H1 (cell line): ENCODE results near the gene MT1F. TPM values are rescaled to one million over a fixed set of nuclear protein-coding genes. Genes with fewer than 3 reads are reported as not detected.
A peak's percentile ranks its signal among the peaks of the same experiment; 100 is the strongest.

Experiments used
- CTCF ChIA-PET: fragments of 300-600 bp; sonication (Branson Sonifier 250); formaldehyde crosslinking; loops from one replicate; lab custom pipeline; 2021; ENCODE audit not compliant: partially characterized antibody; lab: Charles Lee
- POLR2A ChIA-PET: fragments of 300-600 bp; sonication (Branson Sonifier 250); formaldehyde crosslinking; loops from one replicate; lab custom pipeline; 2021; ENCODE audit warnings: inconsistent platforms; ENCODE audit not compliant: partially characterized antibody; lab: Charles Lee
- DNase-seq, 2 experiments: peaks; one replicate each; pipeline versions ENCODE4 v3.0.0 to v3.0.0-alpha.2; 2010 to 2022; ENCODE audit warnings: low spot score in 2 of 2, low read depth in 1 of 2, mixed read lengths in 1 of 2
- FAIRE-seq: peaks from 2 replicates; lab custom pipeline; 2011; peaks lifted over from hg19 to GRCh38; lab: Jason Lieb, UNC
- H2AFZ ChIP-seq: 2 replicates; pipeline ENCODE4 v1.8.1; 2012; ENCODE audit warnings: low read length, inconsistent platforms
- H2AK5ac ChIP-seq: 2 replicates; pipeline ENCODE4 v1.6.1; 2013; ENCODE audit warnings: low read depth, low read length
- H2BK120ac ChIP-seq: replicated peaks from 2 replicates; pipeline ENCODE3; 2013; ENCODE audit warnings: low read depth, low read length, inconsistent platforms
- H2BK12ac ChIP-seq: 2 replicates; pipeline ENCODE4 v1.6.1; 2013; ENCODE audit warnings: low read depth, low read length
- H2BK15ac ChIP-seq: 2 replicates; pipeline ENCODE4 v1.6.1; 2013; ENCODE audit warnings: low read length
- H2BK20ac ChIP-seq: 2 replicates; pipeline ENCODE4 v1.6.1; 2013; ENCODE audit warnings: low read length
- H2BK5ac ChIP-seq: 2 replicates; pipeline ENCODE4 v1.6.1; 2013; ENCODE audit warnings: low read depth, low read length
- H3K14ac ChIP-seq: 2 replicates; pipeline ENCODE4 v1.6.1; 2013; ENCODE audit warnings: inconsistent platforms; ENCODE audit not compliant: insufficient read length
- H3K18ac ChIP-seq: 2 replicates; pipeline ENCODE4 v1.6.1; 2013; ENCODE audit warnings: low read length; ENCODE audit errors: extremely low read depth
- H3K23ac ChIP-seq: 2 replicates; pipeline ENCODE4 v1.6.1; 2013; ENCODE audit warnings: inconsistent platforms; ENCODE audit not compliant: insufficient read length
- H3K23me2 ChIP-seq: 2 replicates; pipeline ENCODE4 v1.6.1; 2013; ENCODE audit warnings: low read depth, low read length
- H3K27ac ChIP-seq: 2 replicates; pipeline ENCODE4 v1.6.1; 2011; ENCODE audit warnings: low read depth, low read length, inconsistent platforms
- H3K27me3 ChIP-seq, 4 experiments: replicated peaks in 1 of 4; 1 replicate in 1 of 4; 2 replicates in 3 of 4; pipeline versions ENCODE4 v1.6.1 to v1.8.1; 2011 to 2013; ENCODE audit warnings: low read length in 3 of 4, mild to moderate bottlenecking in 3 of 4, inconsistent platforms in 2 of 4, mixed read lengths in 2 of 4, moderate library complexity in 1 of 4; ENCODE audit not compliant: control insufficient read depth in 3 of 4, insufficient read depth in 3 of 4; ENCODE audit errors: extremely low read depth in 1 of 4
- H3K36me3 ChIP-seq, 4 experiments: 2 replicates each; pipeline versions ENCODE4 v1.6.1 to v1.8.1; 2011 to 2013; ENCODE audit warnings: mild to moderate bottlenecking in 4 of 4, low read length in 3 of 4, moderate library complexity in 2 of 4, control low read depth in 1 of 4, inconsistent platforms in 1 of 4; ENCODE audit not compliant: insufficient read depth in 4 of 4, control insufficient read depth in 2 of 4
- H3K4ac ChIP-seq: replicated peaks from 2 replicates; pipeline ENCODE3; 2013; ENCODE audit warnings: low read length, low read depth, mixed read lengths, inconsistent platforms; ENCODE audit not compliant: insufficient read length
- H3K4me1 ChIP-seq, 4 experiments: replicated peaks in 1 of 4; 1 replicate in 1 of 4; 2 replicates in 3 of 4; pipeline versions ENCODE4 v1.6.1 to v1.8.1; 2011 to 2013; ENCODE audit warnings: low read length in 3 of 4, inconsistent platforms in 2 of 4, mixed read lengths in 1 of 4; ENCODE audit not compliant: insufficient read depth in 4 of 4, control insufficient read depth in 3 of 4
- H3K4me2 ChIP-seq, 2 experiments: 2 replicates each; pipeline versions ENCODE4 v1.6.1 to v1.8.1; 2011 to 2013; ENCODE audit warnings: low read depth in 2 of 2, low read length in 2 of 2, control low read depth in 1 of 2, inconsistent platforms in 1 of 2, mild to moderate bottlenecking in 1 of 2; ENCODE audit not compliant: insufficient read depth in 1 of 2
- H3K4me3 ChIP-seq, 4 experiments: fragments of 200-600, 300-600 bp in 1 of 4; sonication (generic), shearing (Covaris generic), sonication (Bioruptor Twin) in 1 of 4; 2 replicates each; pipeline versions ENCODE4 v1.5.1 to v1.8.1; 2011 to 2016; ENCODE audit warnings: low read length in 4 of 4, low read depth in 3 of 4, control low read depth in 2 of 4, inconsistent platforms in 2 of 4, mild to moderate bottlenecking in 2 of 4, mixed read lengths in 1 of 4, moderate library complexity in 1 of 4; ENCODE audit not compliant: insufficient read depth in 2 of 4; ENCODE audit errors: extremely low read depth in 1 of 4
- H3K56ac ChIP-seq: replicated peaks from 2 replicates; pipeline ENCODE3; 2013; ENCODE audit warnings: low read depth, mild to moderate bottlenecking, mixed read lengths, low read length, inconsistent platforms; ENCODE audit not compliant: insufficient read length
- H3K79me1 ChIP-seq: 2 replicates; pipeline ENCODE4 v1.6.1; 2013; ENCODE audit warnings: low read depth, low read length, control low read depth
- H3K79me2 ChIP-seq, 2 experiments: 2 replicates each; pipeline versions ENCODE4 v1.6.1 to v1.8.1; 2012 to 2013; ENCODE audit warnings: low read length in 2 of 2, mild to moderate bottlenecking in 2 of 2, inconsistent platforms in 1 of 2; ENCODE audit not compliant: insufficient read depth in 2 of 2, control insufficient read depth in 1 of 2
- H3K9ac ChIP-seq, 4 experiments: replicated peaks in 1 of 4; 1 replicate in 1 of 4; 2 replicates in 3 of 4; pipeline versions ENCODE4 v1.6.1 to v1.8.1; 2011 to 2013; ENCODE audit warnings: low read depth in 3 of 4, low read length in 3 of 4, control low read depth in 2 of 4, mild to moderate bottlenecking in 2 of 4, moderate library complexity in 2 of 4, inconsistent platforms in 1 of 4; ENCODE audit errors: extremely low read depth in 1 of 4
- H3K9me3 ChIP-seq, 2 experiments: 2 replicates each; pipeline versions ENCODE4 v1.6.1 to v1.8.1; 2012 to 2013; ENCODE audit warnings: mild to moderate bottlenecking in 2 of 2, moderate library complexity in 2 of 2, control low read depth in 1 of 2, inconsistent platforms in 1 of 2, low read depth in 1 of 2, low read length in 1 of 2, mixed read lengths in 1 of 2; ENCODE audit not compliant: insufficient read depth in 2 of 2
- H4K20me1 ChIP-seq, 2 experiments: replicated peaks in 1 of 2; 2 replicates each; pipeline versions ENCODE3 to v1.8.1; 2011 to 2013; ENCODE audit warnings: inconsistent platforms in 2 of 2, low read length in 2 of 2, mild to moderate bottlenecking in 1 of 2; ENCODE audit not compliant: insufficient read depth in 2 of 2, control insufficient read depth in 1 of 2
- H4K5ac ChIP-seq: 2 replicates; pipeline ENCODE4 v1.6.1; 2013; ENCODE audit warnings: low read length, low read depth, mixed read lengths, inconsistent platforms; ENCODE audit not compliant: insufficient read length
- H4K8ac ChIP-seq: 2 replicates; pipeline ENCODE4 v1.8.0; 2013; ENCODE audit warnings: mild to moderate bottlenecking, moderate library complexity, low read length, inconsistent platforms; ENCODE audit not compliant: insufficient read depth; ENCODE audit errors: extremely low read depth
- H4K91ac ChIP-seq: replicated peaks from 2 replicates; pipeline ENCODE3; 2013; ENCODE audit warnings: low read length, mixed read lengths, inconsistent platforms; ENCODE audit not compliant: insufficient read length
- CEBPB ChIP-seq: IDR thresholded peaks from 2 replicates; pipeline ENCODE4 v1.6.1; 2012; ENCODE audit warnings: low read depth, low read length
- EGR1 ChIP-seq: IDR thresholded peaks from 2 replicates; pipeline ENCODE4 v1.6.1; 2011; ENCODE audit warnings: low read depth, low read length, borderline replicate concordance
- GTF2F1 ChIP-seq: IDR thresholded peaks from 2 replicates; pipeline ENCODE4 v1.6.1; 2012; ENCODE audit warnings: low read depth, low read length, improper control_type of control experiment, borderline replicate concordance
- KDM4A ChIP-seq: IDR thresholded peaks from one replicate; pipeline ENCODE4 v1.7.1; 2012; ENCODE audit warnings: low read depth, mild to moderate bottlenecking, moderate library complexity, low read length, inconsistent platforms; ENCODE audit not compliant: severe bottlenecking
- NRF1 ChIP-seq: IDR thresholded peaks from 2 replicates; pipeline ENCODE4 v1.6.1; 2011; ENCODE audit warnings: mild to moderate bottlenecking, low read depth, low read length, improper control_type of control experiment
- TEAD4 ChIP-seq: IDR thresholded peaks from 2 replicates; pipeline ENCODE4 v1.6.1; 2012; ENCODE audit warnings: low read depth, low read length, inconsistent platforms, mixed read lengths
- WGBS, 2 experiments: shearing (Covaris generic) in 1 of 2; methylation state at CpG; one replicate each; pipeline versions ENCODE4 v1.1.6 to v1.1.7; 2013 to 2015; ENCODE audit warnings: low lambda C conversion rate in 2 of 2, mixed read lengths in 2 of 2, inconsistent platforms in 1 of 2, low coverage in 1 of 2, missing lambda C conversion rate in 1 of 2; ENCODE audit not compliant: insufficient replicate concordance in 2 of 2, insufficient coverage in 1 of 2, insufficient read length in 1 of 2; ENCODE audit errors: extremely low coverage in 1 of 2, missing lambda C conversion rate in 1 of 2; 5-methylcytosine and 5-hydroxymethylcytosine counted together
- polyA plus RNA-seq, 7 experiments: library from polyadenylated mRNA; depleted of rRNA in 3 of 7; stranded (reverse) in 5 of 7; unstranded in 2 of 7; fragments of >200 nt in 5 of 7; fragments of 200-250 nt in 2 of 7; gene quantifications; 1 replicate in 5 of 7; 2 replicates in 1 of 7; 4 replicates in 1 of 7; pipeline versions ENCODE4 v1.2.1 to v1.2.3, GENCODE V29; 2011 to 2013; ENCODE audit warnings: missing spikeins in 2 of 7, mixed read lengths in 2 of 7
- total RNA-seq: library from RNA; stranded (reverse); fragmentation: NEBNext Ultra II Directional; extraction: Animal tissue kit (Norgen Biotek cat#: 25700); gene quantifications from 2 replicates; pipeline ENCODE4 v1.2.1, GENCODE V29; 2021
- TF ChIP-seq, protein P1 (sequence below): IDR thresholded peaks from 2 replicates; pipeline ENCODE4 v1.6.1; 2011; ENCODE audit warnings: low read length, improper control_type of control experiment
- TF ChIP-seq, protein P2 (sequence below): IDR thresholded peaks from 2 replicates; pipeline ENCODE4 v1.6.1; 2012; ENCODE audit warnings: inconsistent platforms

MT1F gene
- total and polyA plus RNA-seq, 2 of the 8 experiments (the other 6 are each of a cell fraction or from before 2014, with no cell fraction given): 5.9 to 20.8 TPM

DNA sequence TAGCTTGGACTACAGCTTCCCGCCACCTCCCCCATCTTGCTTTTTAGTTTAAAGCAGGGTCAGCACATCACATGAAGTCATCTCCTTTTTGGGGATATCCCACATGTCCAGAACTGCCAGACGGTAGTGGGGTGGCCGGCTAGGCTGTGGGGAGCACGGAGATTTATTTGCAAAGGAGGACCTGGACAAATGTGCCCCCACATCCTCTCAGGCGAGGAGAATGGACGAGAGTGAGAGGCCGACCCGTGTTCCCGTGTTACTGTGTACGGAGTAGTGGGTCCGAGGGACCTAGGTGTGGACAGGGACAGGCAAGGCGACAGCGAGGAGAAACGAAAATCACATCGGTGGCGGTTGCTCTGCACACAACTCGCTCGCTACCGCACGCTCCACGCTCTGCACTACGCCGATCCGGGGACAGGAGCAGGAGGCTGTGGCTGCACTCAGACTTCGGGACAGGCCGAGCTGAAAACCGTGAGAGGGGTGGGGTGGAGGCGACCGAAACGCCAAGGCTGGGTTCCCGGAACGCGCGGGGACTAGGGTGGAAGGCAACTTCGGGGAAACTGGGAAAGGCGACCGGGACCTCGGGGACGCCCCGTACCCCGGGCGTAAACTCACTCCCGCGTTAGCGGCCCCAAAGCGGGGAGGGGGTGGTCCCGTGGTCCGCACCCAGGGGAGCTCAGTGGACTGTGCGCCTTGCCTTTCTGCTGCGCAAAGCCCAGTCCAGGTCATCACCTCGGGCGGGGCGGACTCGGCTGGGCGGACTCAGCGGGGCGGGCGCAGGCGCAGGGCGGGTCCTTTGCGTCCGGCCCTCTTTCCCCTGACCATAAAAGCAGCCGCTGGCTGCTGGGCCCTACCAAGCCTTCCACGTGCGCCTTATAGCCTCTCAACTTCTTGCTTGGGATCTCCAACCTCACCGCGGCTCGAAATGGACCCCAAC, 19.7 kb upstream of the MT1F start, which contains the start of gene MT1A:
Gene MT1A (plus strand): TSS at position 853 of the 937 bp plus-strand sequence. CDS start 73 bp downstream, at position 926.
- no peaks in the 10 kb centered on the region for H3K79me2 ChIP-seq
- H3K23me2 ChIP-seq: peaks cover 7% of the 10 kb centered on the region
- H3K4me2 ChIP-seq: peak within 1 kb of the TSS; percentile 73 to 85
- H3K14ac ChIP-seq: no peak within 1 kb of the TSS
- H3K27ac ChIP-seq: no peak within 1 kb of the TSS
- H4K20me1 ChIP-seq: peaks cover 9 to 34% of the 10 kb centered on the region in 2 experiments
- H2BK120ac ChIP-seq: no peak within 1 kb of the TSS
- no peak within 1 kb of the TSS for H3K9ac ChIP-seq
- H4K5ac ChIP-seq: no peak within 1 kb of the TSS
- no peak within 1 kb of the TSS for H3K56ac ChIP-seq
- H3K9me3 ChIP-seq: no peaks in the 10 kb centered on the region
- H2BK20ac ChIP-seq: no peak within 1 kb of the TSS
- peak within 1 kb of the TSS; percentile 7 to 56 (median 27); a peak in 6 of 8 replicates for H3K4me3 ChIP-seq
- peaks cover 90 to 100% (median 99%) of the 10 kb centered on the region in 4 experiments for H3K27me3 ChIP-seq
- no peaks in the 10 kb centered on the region for H3K79me1 ChIP-seq
- H2AFZ ChIP-seq: peak within 1 kb of the TSS; percentile 83; the same call in 1 of the 2 replicates
- peak within 1 kb of the TSS; percentile 6 for H4K91ac ChIP-seq
- CTCF ChIA-PET: interaction anchor here (1.1 to 3.6 kb wide), 7 partner anchors 9 to 61 kb away, joined by 3 to 14 read pairs (median 5); partner anchors contain the start of genes MT1E and MT1H
- H4K8ac ChIP-seq: no peak within 1 kb of the TSS
- peak within 1 kb of the TSS; percentile 78; the same call in 1 of the 2 replicates for H2BK12ac ChIP-seq
- FAIRE-seq (no peak), DNase-seq (peak in 1 of 2 experiments; percentile 81)
- peaks cover 3 to 19% (median 8%) of the 10 kb centered on the region in 4 experiments for H3K4me1 ChIP-seq
- WGBS, 2 experiments: 6% methylated on average over 66 of the region's 68 CpGs; no CpG with 5 or more reads in 1 of the 2 experiments
- 0 out of 2 replicates have a peak within 1 kb of the TSS, but pooled peaks have one; percentile 18 for H2BK5ac ChIP-seq
- peak within 1 kb of the TSS; percentile 96; the same call in 1 of the 2 replicates for H2BK15ac ChIP-seq
- H3K23ac ChIP-seq: no peak within 1 kb of the TSS
- no peak within 1 kb of the TSS for H3K4ac ChIP-seq
- H3K18ac ChIP-seq: peak within 1 kb of the TSS; percentile 73; the same call in 1 of the 2 replicates
- no peaks in the 10 kb centered on the region; a peak in 1 of 8 replicates for H3K36me3 ChIP-seq
- H2AK5ac ChIP-seq: no peak within 1 kb of the TSS
- POLR2A ChIA-PET: interaction anchor here (0.6 to 6.3 kb wide), 6 partner anchors 12 to 47 kb away, joined by 3 to 32 read pairs (median 4); partner anchors contain the start of genes MT1E, MT1F and MT1G
- TF ChIP-seq EGR1: no peak
- no peak for TF ChIP-seq GTF2F1
- TF ChIP-seq, protein P1, sequence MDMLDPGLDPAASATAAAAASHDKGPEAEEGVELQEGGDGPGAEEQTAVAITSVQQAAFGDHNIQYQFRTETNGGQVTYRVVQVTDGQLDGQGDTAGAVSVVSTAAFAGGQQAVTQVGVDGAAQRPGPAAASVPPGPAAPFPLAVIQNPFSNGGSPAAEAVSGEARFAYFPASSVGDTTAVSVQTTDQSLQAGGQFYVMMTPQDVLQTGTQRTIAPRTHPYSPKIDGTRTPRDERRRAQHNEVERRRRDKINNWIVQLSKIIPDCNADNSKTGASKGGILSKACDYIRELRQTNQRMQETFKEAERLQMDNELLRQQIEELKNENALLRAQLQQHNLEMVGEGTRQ: no peak
- TF ChIP-seq TEAD4: no peak
- TF ChIP-seq NRF1: peak; percentile 49
- no peak for TF ChIP-seq CEBPB
- TF ChIP-seq, protein P2, sequence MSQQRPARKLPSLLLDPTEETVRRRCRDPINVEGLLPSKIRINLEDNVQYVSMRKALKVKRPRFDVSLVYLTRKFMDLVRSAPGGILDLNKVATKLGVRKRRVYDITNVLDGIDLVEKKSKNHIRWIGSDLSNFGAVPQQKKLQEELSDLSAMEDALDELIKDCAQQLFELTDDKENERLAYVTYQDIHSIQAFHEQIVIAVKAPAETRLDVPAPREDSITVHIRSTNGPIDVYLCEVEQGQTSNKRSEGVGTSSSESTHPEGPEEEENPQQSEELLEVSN: peak; percentile 55
- TF ChIP-seq KDM4A: peak; percentile 72
